Stimulated activated CD8-positive, alpha-beta memory T cell treated with anti-CD3 and anti-CD28 coated beads, Interleukin-15, amount 100 ng/mL, for 4 hours (primary cell): ENCODE data around the gene MFAP2.
A peak's percentile ranks its signal among the peaks of the same experiment; 100 is the strongest.

ENCODE experiments used
- DNase-seq, 2 donors: peaks; one replicate each; pipeline ENCODE4 v3.0.0-alpha.2; 2020; ENCODE audit warnings: low read depth in 2 of 2

Gene MFAP2, protein sequence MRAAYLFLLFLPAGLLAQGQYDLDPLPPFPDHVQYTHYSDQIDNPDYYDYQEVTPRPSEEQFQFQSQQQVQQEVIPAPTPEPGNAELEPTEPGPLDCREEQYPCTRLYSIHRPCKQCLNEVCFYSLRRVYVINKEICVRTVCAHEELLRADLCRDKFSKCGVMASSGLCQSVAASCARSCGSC

GRCh38 chr1:16980473-16981268 is at the start of gene MFAP2:
Gene MFAP2, minus strand, starts transcription at chr1:16980620. Its CDS starts 2,347 bp downstream, at chr1:16978273.
- DNase-seq: no peak

DNA sequence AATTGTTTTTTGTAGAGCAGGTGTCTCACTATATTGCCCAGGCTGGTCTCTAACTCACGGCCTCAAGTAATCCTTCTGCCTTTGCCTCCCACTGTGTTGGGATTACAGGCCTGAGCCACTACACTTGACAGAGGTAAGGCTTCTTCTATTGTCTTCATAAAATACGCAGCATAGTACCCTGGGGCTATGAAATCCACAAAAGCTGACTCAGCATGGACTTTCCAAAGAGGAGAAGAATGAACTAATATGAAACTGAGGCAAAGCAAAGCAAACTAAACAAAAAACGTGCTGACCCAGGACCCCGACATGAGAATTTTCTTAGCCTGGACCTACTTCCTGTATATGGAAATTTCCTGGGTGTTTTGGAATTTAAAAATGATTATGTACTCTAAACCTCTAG is 49.8 kb upstream of the MFAP2 start:
- DNase-seq: no peak

DNA sequence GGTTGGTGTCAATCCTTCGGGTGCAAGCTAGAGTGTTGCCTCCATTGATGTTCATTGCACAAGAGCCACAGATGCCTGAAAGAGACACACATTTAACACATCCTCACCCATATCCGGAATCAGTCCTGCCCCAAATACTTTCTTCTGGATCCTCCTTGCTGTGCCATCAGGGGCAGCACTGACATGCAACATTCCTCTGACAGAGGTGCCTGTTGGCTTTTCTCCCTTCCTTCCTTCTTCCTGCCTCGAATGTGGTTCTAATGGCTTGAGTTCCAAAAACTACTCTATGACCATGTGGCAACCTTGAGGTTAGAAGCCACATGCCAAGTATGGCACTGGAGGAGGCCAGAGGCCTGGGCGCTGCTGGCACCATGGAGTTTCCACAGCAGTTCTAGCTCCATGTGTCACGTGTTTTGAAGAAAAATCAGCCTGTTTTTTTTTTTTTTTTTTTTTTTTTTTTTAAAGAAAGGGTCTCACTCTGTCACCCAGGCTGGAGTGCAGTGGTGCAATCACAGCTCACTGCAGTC is 48.3 kb upstream of the MFAP2 start:
- DNase-seq: no peak

GRCh38 chr1:17027900-17028299 is 47.5 kb upstream of the MFAP2 start:
- no peak for DNase-seq

DNA sequence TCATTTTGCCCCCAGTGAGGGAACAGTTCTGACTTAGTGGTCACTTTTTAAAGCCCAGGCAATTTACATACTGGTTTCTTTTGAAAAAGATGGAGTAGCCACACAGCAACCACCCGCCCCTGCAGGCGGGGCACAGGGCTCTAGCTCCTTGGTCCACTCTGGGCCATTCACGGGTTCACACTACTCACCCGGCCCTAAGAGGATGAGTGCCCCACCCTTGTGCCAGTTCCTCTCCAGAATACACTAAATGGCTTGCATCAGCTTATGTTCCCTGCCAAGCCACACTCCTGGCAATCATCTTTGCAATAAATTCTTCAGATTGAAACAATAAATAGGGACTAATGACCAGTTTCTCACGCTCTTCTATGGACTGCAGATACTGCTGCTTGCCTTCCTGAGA is 47.0 kb upstream of the MFAP2 start:
- DNase-seq: no peak

DNA sequence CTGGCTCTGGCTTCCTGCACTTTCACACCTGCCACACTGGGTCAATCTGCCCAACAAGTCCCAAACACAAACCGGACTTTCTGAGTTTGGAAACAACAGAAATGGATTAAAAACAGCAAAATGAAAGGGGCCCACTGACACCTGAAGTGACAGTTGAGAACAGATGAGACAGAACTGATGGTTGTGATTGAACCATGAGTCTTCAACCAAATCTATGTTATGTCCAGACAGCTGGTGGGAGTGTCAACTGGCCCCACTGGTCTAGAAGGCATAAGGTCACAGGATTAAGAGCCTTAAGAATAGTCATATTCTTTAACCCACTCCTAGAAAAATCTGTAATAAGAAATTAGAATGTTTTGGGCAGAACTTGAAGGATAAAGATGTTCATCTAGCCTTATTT is 44.3 kb upstream of the MFAP2 start:
- no peak for DNase-seq

DNA sequence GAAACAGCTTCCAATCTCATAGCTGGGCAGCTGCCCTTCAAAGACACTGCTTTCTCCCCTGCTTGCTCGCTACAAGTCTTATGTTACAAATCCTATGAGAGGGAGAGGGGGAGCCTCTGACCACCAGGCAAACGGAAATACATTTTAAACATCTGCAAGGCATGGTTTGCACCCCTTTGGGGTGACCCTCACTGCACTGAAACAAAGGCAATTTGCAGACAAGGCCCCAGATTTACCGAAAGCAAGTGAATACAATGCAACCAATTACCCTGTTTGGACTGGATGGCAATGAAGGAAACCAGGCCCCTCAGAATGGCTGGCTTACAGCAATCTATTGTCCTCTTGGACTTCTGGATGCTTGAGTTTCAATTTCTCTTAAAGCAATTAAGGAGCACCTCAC is 43.2 kb upstream of the MFAP2 start:
- no peak for DNase-seq

DNA sequence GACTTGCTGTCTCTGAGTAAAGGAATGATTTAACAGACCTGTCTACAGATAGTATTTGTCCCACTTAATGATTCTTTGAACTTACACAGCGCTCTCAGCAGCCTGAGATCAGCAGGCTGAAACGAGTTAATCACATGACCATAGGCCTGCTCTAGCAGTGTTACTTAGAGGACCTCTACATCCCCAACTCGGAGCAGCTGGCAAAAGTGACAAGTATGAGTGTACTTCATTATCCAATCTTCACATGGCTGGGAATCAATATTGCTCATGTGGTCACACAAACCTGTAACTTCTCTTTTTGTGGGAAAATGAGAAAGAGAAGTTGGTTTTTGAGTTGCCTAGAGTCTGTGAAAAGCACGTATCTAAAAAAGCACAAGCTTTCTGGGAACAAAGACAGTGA is 42.7 kb upstream of the MFAP2 start:
- DNase-seq: no peak

GRCh38 chr1:17021896-17022295 is 41.5 kb upstream of the MFAP2 start:
- DNase-seq: no peak

DNA sequence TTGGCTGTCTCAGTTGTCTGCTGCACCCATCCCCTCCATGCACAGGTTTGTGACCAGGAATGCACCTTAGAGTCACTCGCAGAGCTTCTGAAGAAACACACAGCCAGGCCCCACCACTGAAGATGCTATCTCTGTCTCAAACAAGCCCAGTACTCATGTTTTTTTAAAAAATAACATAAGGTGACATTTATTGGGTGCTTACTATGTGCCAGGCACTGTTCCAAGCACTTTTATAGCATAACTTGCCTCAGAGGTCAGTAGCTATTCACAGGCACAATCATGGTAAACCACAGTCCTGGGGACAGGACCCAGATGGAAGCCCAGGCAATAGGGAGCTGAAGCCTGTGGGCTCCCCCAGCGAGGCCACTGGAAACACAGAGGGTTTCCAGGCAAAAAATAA is 40.1 kb upstream of the MFAP2 start:
- DNase-seq: no peak

GRCh38 chr1:17018849-17019248 is 38.4 kb upstream of the MFAP2 start:
- DNase-seq: no peak

- DNase-seq: no peak
Measured at GRCh38 chr1:17017435-17017834, 37.0 kb upstream of the MFAP2 start.

DNA sequence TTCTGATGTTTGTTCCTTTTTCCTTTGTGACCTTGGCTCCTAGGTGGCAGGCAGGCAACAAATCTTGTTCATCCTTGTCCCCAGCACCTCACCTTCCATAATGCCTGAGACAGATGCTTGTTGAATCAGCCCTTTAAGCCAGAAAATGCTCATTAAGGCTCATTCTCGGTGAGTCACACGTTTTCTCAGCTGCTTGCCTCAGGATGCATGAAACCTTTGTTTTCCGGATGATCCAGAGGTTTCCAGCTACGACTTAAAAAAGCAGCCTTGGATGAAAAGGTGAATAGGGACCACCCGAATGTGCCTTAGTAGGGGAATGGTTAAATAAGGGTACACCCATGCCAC is 35.9 kb upstream of the MFAP2 start:
- DNase-seq: no peak

GRCh38 chr1:17014671-17015567 is 34.5 kb upstream of the MFAP2 start:
- DNase-seq: no peak

DNA sequence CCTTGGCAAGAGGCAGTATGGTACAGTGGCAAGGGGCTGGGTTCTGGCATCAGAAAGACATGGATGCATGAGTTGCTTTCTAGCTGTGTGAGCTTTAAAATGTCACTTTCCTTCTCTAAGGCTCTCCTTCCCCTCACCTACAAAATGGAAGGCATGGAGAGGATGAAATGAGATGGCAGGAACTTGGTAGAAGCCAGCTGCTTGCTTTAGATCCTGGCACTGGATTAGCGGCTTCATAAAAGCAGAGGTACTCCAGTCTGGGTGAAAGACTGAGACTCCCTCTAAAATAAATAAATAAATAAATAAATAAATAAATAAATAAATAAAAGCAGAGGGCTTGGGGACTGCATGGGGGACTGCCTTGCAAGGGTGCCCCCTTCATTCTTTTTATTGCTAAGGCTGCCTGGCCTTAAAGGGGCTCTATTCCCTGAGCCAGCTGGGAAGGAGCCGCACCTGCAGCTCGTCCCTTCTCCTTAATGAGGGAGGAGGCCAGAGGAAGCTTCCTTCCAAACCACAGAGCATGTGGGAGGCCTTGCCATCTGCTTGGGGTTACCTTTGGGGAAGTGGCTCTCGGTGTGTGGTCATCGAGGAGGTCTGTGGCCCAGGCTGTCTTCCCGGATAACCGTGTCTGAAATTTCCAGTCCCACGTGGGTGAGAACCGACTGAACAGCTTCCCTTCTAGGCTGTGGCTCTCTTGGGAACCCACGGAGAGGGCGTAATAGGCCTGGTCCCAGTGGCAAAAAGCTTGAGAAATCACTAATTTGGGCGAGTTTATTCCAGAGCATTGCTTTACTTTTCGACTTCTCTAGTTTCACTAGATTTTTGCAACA is 33.3 kb upstream of the MFAP2 start:
- no peak for DNase-seq

DNA sequence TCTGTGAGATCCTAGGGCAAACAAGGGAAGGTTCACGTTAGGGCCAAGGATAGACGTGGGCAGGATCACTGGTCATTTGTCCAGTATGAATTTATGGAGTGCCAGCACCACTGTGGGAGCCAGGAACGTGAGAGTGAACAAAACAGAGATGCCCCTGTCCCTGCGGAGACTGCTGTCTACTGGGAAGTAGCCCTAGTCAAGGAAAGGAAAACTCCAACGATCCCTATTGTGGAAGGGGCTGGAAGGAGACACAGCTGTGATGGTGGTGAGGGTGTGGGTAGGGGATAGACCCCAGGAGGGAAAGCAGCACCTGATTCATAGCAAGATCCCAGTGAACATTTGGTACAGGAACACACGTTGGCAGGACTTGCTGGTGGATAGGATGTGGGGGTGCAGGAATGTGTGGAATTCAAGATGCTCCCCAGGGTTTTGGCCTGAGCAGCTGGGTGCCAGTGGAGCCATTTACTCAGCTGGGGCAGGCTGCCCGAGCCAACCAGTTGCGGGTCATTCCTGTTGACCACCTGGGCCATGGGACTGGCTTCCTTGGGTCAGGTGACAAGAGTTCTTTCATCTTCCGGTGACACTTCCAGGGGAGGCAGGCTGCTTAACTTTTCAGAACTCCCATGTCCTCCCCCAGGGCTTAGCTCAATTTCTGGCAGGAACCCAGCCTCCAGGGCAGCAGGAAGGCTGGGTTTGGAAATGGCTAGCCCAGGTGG is 32.5 kb upstream of the MFAP2 start:
- no peak for DNase-seq

GRCh38 chr1:17011439-17012307 is 31.3 kb upstream of the MFAP2 start, which contains the start of gene ATP13A2:
Gene ATP13A2, minus strand, starts transcription at chr1:17011928. Its CDS starts 190 bp downstream, at chr1:17011738.
- peak; percentile 59 to 75 for DNase-seq

- no peak for DNase-seq
Measured at GRCh38 chr1:17011092-17011438, 30.6 kb upstream of the MFAP2 start.

DNA sequence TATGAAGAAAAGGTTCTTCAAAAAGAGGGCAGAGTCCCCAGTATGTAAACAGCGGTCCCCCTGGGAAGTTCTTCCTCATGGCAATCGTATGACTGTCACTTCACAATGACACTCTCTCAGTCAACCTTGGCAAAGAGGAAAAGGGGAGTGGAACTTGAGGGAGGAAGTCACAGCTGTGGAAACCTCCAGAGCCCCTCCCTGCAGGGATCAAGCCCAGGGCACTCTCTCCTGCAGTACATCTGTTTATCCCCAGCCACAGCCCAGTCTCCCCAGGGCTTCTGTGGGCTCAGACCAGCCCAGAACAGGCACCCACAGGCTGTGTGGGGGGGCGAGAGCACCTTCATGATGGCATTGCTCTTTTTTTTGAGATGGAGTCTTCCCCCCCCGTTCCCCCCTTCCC is 29.3 kb upstream of the MFAP2 start:
- no peak for DNase-seq
